K562 (cell line): Measurements from ENCODE around the gene C5orf24. TPM values are rescaled to one million over a fixed set of nuclear protein-coding genes. Genes with fewer than 3 reads are reported as not detected.

ENCODE experiments used
- ATAC-seq: fragments of 200-7000 bp; cut with Tn5 transposase; 3 replicates; pipeline ENCODE4 v1.9.1; 2020; ENCODE audit warnings: moderate library complexity
- BruUV-seq: library from RNA; stranded (reverse); fragments of 400-500 nt; replicated peaks from 2 replicates; lab custom pipeline; 2021; lab: Mats Ljungman, UMichigan
- CTCF ChIA-PET: fragments of 300-600 bp; formaldehyde crosslinking; extraction: SDS; loops from one replicate; lab custom pipeline; 2021; ENCODE audit warnings: low intra/inter-chr PET ratio; lab: Yijun Ruan, JAX
- POLR2A ChIA-PET: fragments of 300-600, 350-650 bp; sonication (Branson Sonifier 250); formaldehyde crosslinking; extraction: SDS; loops from one replicate; lab custom pipeline; 2021; ENCODE audit warnings: antibody characterized with exemption, inconsistent platforms; lab: Yijun Ruan, JAX
- DNase-seq, 4 experiments: peaks; one replicate each; pipeline versions ENCODE4 v3.0.0 to v3.0.0-alpha.2; 2011 to 2018; ENCODE audit warnings: low spot score in 3 of 4, mixed read lengths in 3 of 4; ENCODE audit errors: extremely low read depth in 1 of 4
- FAIRE-seq: peaks from 2 replicates; lab custom pipeline; 2011; peaks lifted over from hg19 to GRCh38; lab: Jason Lieb, UNC
- H2AFZ ChIP-seq: 2 replicates; pipeline ENCODE4 v1.6.0; 2011; ENCODE audit warnings: low read depth, low read length, control low read depth, inconsistent platforms
- H3K27ac ChIP-seq: fragments of 200-600 bp; 3 replicates; pipeline ENCODE4 v1.8.0; 2011; ENCODE audit warnings: low read depth, mild to moderate bottlenecking, control low read depth, inconsistent platforms, low read length, moderate library complexity, mixed read lengths; ENCODE audit errors: extremely low read depth
- H3K27me3 ChIP-seq, 2 experiments: fragments of 300-600 bp in 1 of 2; 2 replicates in 1 of 2; 3 replicates in 1 of 2; pipeline versions ENCODE4 v1.6.0 to v1.8.0; 2011; ENCODE audit warnings: inconsistent platforms in 2 of 2, low read length in 2 of 2, mild to moderate bottlenecking in 1 of 2, mixed read lengths in 1 of 2, moderate library complexity in 1 of 2; ENCODE audit not compliant: control insufficient read depth in 2 of 2, insufficient read depth in 2 of 2
- H3K36me3 ChIP-seq: fragments of 300-600 bp; 3 replicates; pipeline ENCODE4 v1.8.0; 2011; ENCODE audit warnings: mild to moderate bottlenecking, low read length, inconsistent platforms; ENCODE audit not compliant: control insufficient read depth, insufficient read depth
- H3K4me1 ChIP-seq, 2 experiments: fragments of 200-600 bp in 1 of 2; replicated peaks in 1 of 2; 2 replicates in 1 of 2; 3 replicates in 1 of 2; pipeline versions ENCODE4 v1.5.1 to v1.8.0; 2011; ENCODE audit warnings: inconsistent platforms in 2 of 2, low read length in 2 of 2, mild to moderate bottlenecking in 1 of 2, mixed read lengths in 1 of 2, moderate library complexity in 1 of 2; ENCODE audit not compliant: control insufficient read depth in 2 of 2, insufficient read depth in 2 of 2
- H3K4me2 ChIP-seq: 2 replicates; pipeline ENCODE4 v1.6.1; 2011; ENCODE audit warnings: low read length, control low read depth, inconsistent platforms, mixed read lengths; ENCODE audit not compliant: insufficient read depth
- H3K4me3 ChIP-seq: fragments of 200-600 bp; sonication (generic), shearing (Covaris generic); 2 replicates; pipeline ENCODE4 v1.5.1; 2016; ENCODE audit warnings: control low read depth, inconsistent platforms
- H3K79me2 ChIP-seq: fragments of 200-600 bp; 3 replicates; pipeline ENCODE4 v1.8.0; 2011; ENCODE audit warnings: low read length, inconsistent platforms; ENCODE audit not compliant: control insufficient read depth, insufficient read depth
- H3K9ac ChIP-seq, 2 experiments: 2 replicates each; pipeline versions ENCODE4 v1.6.0 to v1.6.1; 2011; ENCODE audit warnings: low read depth in 2 of 2, low read length in 2 of 2, control low read depth in 1 of 2, inconsistent platforms in 1 of 2, mild to moderate bottlenecking in 1 of 2, mixed read lengths in 1 of 2; ENCODE audit not compliant: insufficient read depth in 1 of 2
- H3K9me1 ChIP-seq: one replicate; pipeline ENCODE4 v1.6.0; 2011; ENCODE audit warnings: inconsistent platforms, mild to moderate bottlenecking, low read length, moderate library complexity; ENCODE audit not compliant: control insufficient read depth, insufficient read depth
- H3K9me3 ChIP-seq: replicated peaks from 2 replicates; pipeline ENCODE4 v1.5.1; 2011; ENCODE audit warnings: low read depth, low read length, inconsistent platforms; ENCODE audit not compliant: control insufficient read depth, insufficient read depth
- H4K20me1 ChIP-seq: replicated peaks from 2 replicates; pipeline ENCODE4 v1.6.1; 2011; ENCODE audit warnings: low read length, inconsistent platforms, mixed read lengths; ENCODE audit not compliant: control insufficient read depth, insufficient read depth
- ARID1B ChIP-seq: fragments of 450-650 bp; IDR thresholded peaks from 2 replicates; pipeline ENCODE4 v1.6.1; 2016; ENCODE audit warnings: antibody characterized with exemption, mild to moderate bottlenecking, inconsistent platforms
- THRAP3 ChIP-seq: fragments of 450-650 bp; IDR thresholded peaks from 2 replicates; pipeline ENCODE4 v1.6.1; 2016; ENCODE audit warnings: mild to moderate bottlenecking, inconsistent platforms, borderline replicate concordance
- U2AF1 ChIP-seq: fragments of 200-400 bp; formaldehyde crosslinking; optimal IDR thresholded peaks from 2 replicates; pipeline ENCODE3; 2017; ENCODE audit warnings: mild to moderate bottlenecking, low read depth, low read length, moderate library complexity
- ZNF121 ChIP-seq: sonication (generic); formaldehyde crosslinking; conservative IDR thresholded peaks from 2 replicates; pipeline ENCODE4 v1.8.0; 2022; ENCODE audit warnings: missing genetic modification reagents
- ZNF431 ChIP-seq: sonication (generic); formaldehyde crosslinking; IDR thresholded peaks from 2 replicates; pipeline ENCODE4 v1.8.0; 2022; ENCODE audit warnings: mild to moderate bottlenecking, missing genetic modification reagents
- WGBS: fragments of 100-300 bp; shearing (Covaris generic); methylation state at CpG from one replicate; pipeline ENCODE4 v1.1.6; 2016; ENCODE audit warnings: low coverage, mixed read lengths; ENCODE audit not compliant: insufficient coverage; ENCODE audit errors: missing lambda C conversion rate; 5-methylcytosine and 5-hydroxymethylcytosine counted together
- in situ Hi-C: fragments of 300-500 bp; cut with MboI; formaldehyde crosslinking; loops from 4 replicates; pipeline ENCODE4 v1.15.0; 2018; ENCODE audit warnings: inconsistent platforms, mixed read lengths
- intact Hi-C: fragments of 100-400 bp; cut with micrococcal nuclease; formaldehyde crosslinking; loops from 2 replicates; pipeline ENCODE4 v1.14.2; 2022
- polyA plus RNA-seq, 8 experiments: library from polyadenylated mRNA; depleted of rRNA in 4 of 8; stranded (reverse) in 5 of 8; unstranded in 3 of 8; fragments of >200 nt; fragmentation: Nextera tagmentation in 2 of 8; fragmentation: Illumina TruSeq in 1 of 8; extraction: Ambion mirVana in 2 of 8; extraction: Trizol in 1 of 8; gene quantifications; 2 replicates each; pipeline versions ENCODE4 v1.2.1 to v1.2.3, GENCODE V29; 2011 to 2014; ENCODE audit warnings: inconsistent platforms in 1 of 8, missing spikeins in 1 of 8
- total RNA-seq, 7 experiments: library from RNA; depleted of rRNA in 6 of 7; stranded (reverse); fragments of >200 nt in 6 of 7; fragmentation: Illumina TruSeq in 2 of 7; extraction: Trizol in 2 of 7; gene quantifications; 2 replicates each; pipeline versions ENCODE4 v1.2.1 to v1.2.3, GENCODE V29; 2011 to 2021; ENCODE audit warnings: low replicate concordance in 1 of 7
- TF ChIP-seq, protein P1 (sequence below): fragments of 250-450 bp; sonication (Bioruptor Pico); IDR thresholded peaks from 2 replicates; pipeline ENCODE4 v1.8.0; 2022; ENCODE audit warnings: inconsistent platforms

C5orf24 gene
- total and polyA plus RNA-seq, 9 of the 15 experiments (the other 6 are each of a cell fraction or from before 2014, with no cell fraction given), result 8.9 to 38.6 (median 28.4) TPM

DNA sequence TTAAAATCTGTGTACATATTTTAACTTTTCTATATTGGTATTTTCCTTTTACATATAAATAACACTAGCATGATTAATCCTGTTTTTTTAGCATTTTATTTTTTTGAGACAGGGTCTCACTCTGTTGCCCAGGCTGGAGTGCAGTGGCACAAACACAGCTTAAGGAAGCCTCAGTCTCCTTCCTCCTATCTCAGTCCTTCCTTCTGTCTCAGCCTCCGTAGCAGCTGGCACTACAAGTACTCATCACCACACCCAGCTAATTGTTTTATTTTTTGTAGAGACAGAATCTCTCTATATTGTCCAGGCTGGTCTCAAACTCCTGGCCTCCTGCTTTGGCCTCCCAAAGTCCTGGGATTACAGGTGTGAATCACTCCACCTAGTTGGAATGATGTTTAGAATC is 1.5 kb upstream of the C5orf24 start:
- Histone ChIP-seq H3K27ac (no peak overlapping the region), H3K9me1 (no peaks in the 10 kb centered on the region), H4K20me1 (no peaks in the 10 kb centered on the region), H3K4me3 (no peak overlapping the region), H3K4me2 (no peak overlapping the region), H3K9me3 (no peaks in the 10 kb centered on the region), H3K9ac (no peak overlapping the region), H3K79me2 (peaks cover 29% of the 10 kb centered on the region), H3K4me1 (peaks cover 11 to 23% of the 10 kb centered on the region in 2 experiments; a peak in 4 of 5 replicates), H2AFZ (no peak overlapping the region), H3K36me3 (peaks cover 42% of the 10 kb centered on the region), H3K27me3 (no peaks in the 10 kb centered on the region)
- 73% methylated on average over 1 of the region's 1 CpG for WGBS
- in situ Hi-C loops (no loop called here), intact Hi-C loops (no loop called here)
- ChIA-PET POLR2A (interaction anchor here (0.6 to 1.1 kb wide), 3 partner anchors 9 to 78 kb away, joined by 3 to 6 read pairs (median 3); no protein-coding TSS in a partner anchor), CTCF (no interaction called here)
- no peak for FAIRE-seq
- DNase-seq, result no peak
- ATAC-seq, result no peak
- no TSS peak for BruUV-seq
- TF ChIP-seq ARID1B (no peak), ZNF431 (CRISPR knock-in tag) (no peak), ZNF121 (peak; percentile 89), U2AF1 (no peak), THRAP3 (no peak)
- TF ChIP-seq, protein P1, sequence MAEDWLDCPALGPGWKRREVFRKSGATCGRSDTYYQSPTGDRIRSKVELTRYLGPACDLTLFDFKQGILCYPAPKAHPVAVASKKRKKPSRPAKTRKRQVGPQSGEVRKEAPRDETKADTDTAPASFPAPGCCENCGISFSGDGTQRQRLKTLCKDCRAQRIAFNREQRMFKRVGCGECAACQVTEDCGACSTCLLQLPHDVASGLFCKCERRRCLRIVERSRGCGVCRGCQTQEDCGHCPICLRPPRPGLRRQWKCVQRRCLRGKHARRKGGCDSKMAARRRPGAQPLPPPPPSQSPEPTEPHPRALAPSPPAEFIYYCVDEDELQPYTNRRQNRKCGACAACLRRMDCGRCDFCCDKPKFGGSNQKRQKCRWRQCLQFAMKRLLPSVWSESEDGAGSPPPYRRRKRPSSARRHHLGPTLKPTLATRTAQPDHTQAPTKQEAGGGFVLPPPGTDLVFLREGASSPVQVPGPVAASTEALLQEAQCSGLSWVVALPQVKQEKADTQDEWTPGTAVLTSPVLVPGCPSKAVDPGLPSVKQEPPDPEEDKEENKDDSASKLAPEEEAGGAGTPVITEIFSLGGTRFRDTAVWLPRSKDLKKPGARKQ (CRISPR knock-in tag), result no peak
